Measurements from ENCODE around the gene ITPRIPL2.

- TF ChIP-seq EZH2 (IDR thresholded peaks at IDR 0.05; ENCODE audit: insufficient read depth, poor library complexity, severe bottlenecking) (no peak), EZH2phosphoT487 (IDR thresholded peaks at IDR 0.05; ENCODE audit: insufficient read depth, low read depth) (no peak)
Observed at GRCh38 chr16:19093631-19094541, 19.9 kb upstream of the ITPRIPL2 start.
